Aorta (tissue), 5 donors: ENCODE data around the gene CD300H. TPM values are rescaled to one million over a fixed set of nuclear protein-coding genes. Genes with fewer than 3 reads are reported as not detected.
A peak's percentile ranks its signal among the peaks of the same experiment; 100 is the strongest.

Experiments
- ATAC-seq: fragments of 200-7000 bp; cut with Tn5 transposase; one replicate; pipeline ENCODE4 v1.9.1; 2022; ENCODE audit warnings: moderate library complexity; ENCODE audit not compliant: low FRiP score
- DNase-seq, 2 donors: peaks; one replicate each; pipeline ENCODE4 v3.0.0-alpha.2; 2020
- H3K27ac ChIP-seq, 2 donors: one replicate each; pipeline ENCODE4 v1.5.1; 2013; ENCODE audit warnings: low read length in 2 of 2, mild to moderate bottlenecking in 2 of 2, moderate library complexity in 2 of 2, control low read depth in 1 of 2, inconsistent platforms in 1 of 2, low read depth in 1 of 2
- H3K27me3 ChIP-seq, 2 donors: one replicate each; pipeline ENCODE4 v1.6.1; 2013; ENCODE audit warnings: control low read depth in 1 of 2, low read length in 1 of 2, mild to moderate bottlenecking in 1 of 2, moderate library complexity in 1 of 2; ENCODE audit not compliant: insufficient read depth in 2 of 2, control insufficient read depth in 1 of 2
- H3K36me3 ChIP-seq, 2 donors: one replicate each; pipeline ENCODE4 v1.6.1; 2013; ENCODE audit warnings: control low read depth in 1 of 2, low read length in 1 of 2, mild to moderate bottlenecking in 1 of 2; ENCODE audit not compliant: insufficient read depth in 2 of 2, control insufficient read depth in 1 of 2
- H3K4me1 ChIP-seq, 2 donors: one replicate each; pipeline ENCODE4 v1.6.1; 2013; ENCODE audit warnings: low read length in 2 of 2, control low read depth in 1 of 2, mild to moderate bottlenecking in 1 of 2, moderate library complexity in 1 of 2; ENCODE audit not compliant: insufficient read depth in 2 of 2, control insufficient read depth in 1 of 2
- H3K4me3 ChIP-seq, 2 donors: one replicate each; pipeline ENCODE4 v1.5.1; 2013; ENCODE audit warnings: low read length in 2 of 2, control low read depth in 1 of 2, mild to moderate bottlenecking in 1 of 2
- H3K9me3 ChIP-seq: one replicate; pipeline ENCODE4 v1.6.1; 2013; ENCODE audit warnings: mild to moderate bottlenecking, low read length; ENCODE audit not compliant: control insufficient read depth
- WGBS, 2 donors: extraction: QIAGEN DNeasy Blood & Tissue Kit; methylation state at CpG; one replicate each; pipeline ENCODE4 v1.1.7; 2013; 5-methylcytosine and 5-hydroxymethylcytosine counted together
- intact Hi-C, 2 donors: fragments of 100-400 bp; cut with DNase I; formaldehyde crosslinking; loops; one replicate each; pipeline versions ENCODE4 v1.14.2 to v1.15.0; 2022
- polyA plus RNA-seq, 2 donors: library from polyadenylated mRNA; stranded (reverse); fragments of 200-250 nt; gene quantifications; one replicate each; pipeline ENCODE4 v1.2.3, GENCODE V29; 2013
- total RNA-seq, 2 donors: library from RNA; stranded (reverse); fragmentation: NEBNext Ultra II Directional; extraction: Animal tissue kit (Norgen Biotek cat#: 25700); gene quantifications; one replicate each; pipeline ENCODE4 v1.2.1, GENCODE V29; 2021
- donor health status: healthy with polysubstance abuse.
- donor health status: Bipolar disorder and iron deficiency.
- donor health status: DM: no; HTN: no; CAD: no.
- donor health status: DM: no; HTN: no; CAD: no.
- donor health status: DM: yes; HTN: yes; CAD: no.

The CD300H gene
- total and polyA plus RNA-seq, 4 donors: not detected

GRCh38 chr17:74513987-74514631 lies 53.2 kb downstream of the CD300H start:
- 16 to 94% methylated on average over 3 of the region's 3 CpGs for WGBS, 2 donors
- intact Hi-C loops: no loop called here
- no peak for ATAC-seq

GRCh38 chr17:74512624-74513091 lies 54.7 kb downstream of the CD300H start:
- no peak overlapping the region for H3K4me3 ChIP-seq
- no peak overlapping the region for H3K27ac ChIP-seq
- no peak for ATAC-seq
- DNase-seq: peak in 1 of 2 donors; percentile 64
- no peaks in the 10 kb centered on the region for H3K9me3 ChIP-seq
- intact Hi-C loops: no loop called here
- 66 to 70% methylated on average over 7 of the region's 7 CpGs for WGBS, 2 donors
- no peaks in the 10 kb centered on the region for H3K27me3 ChIP-seq
- no peaks in the 10 kb centered on the region for H3K4me1 ChIP-seq
- H3K36me3 ChIP-seq: no peaks in the 10 kb centered on the region

More at GRCh38 chr17:74513987-74514631, 53.2 kb downstream of the CD300H start:
- H3K9me3 ChIP-seq: no peaks in the 10 kb centered on the region
- no peak for DNase-seq
- H3K27ac ChIP-seq: no peak overlapping the region
- no peaks in the 10 kb centered on the region for H3K4me1 ChIP-seq
- H3K27me3 ChIP-seq: no peaks in the 10 kb centered on the region
- no peaks in the 10 kb centered on the region for H3K36me3 ChIP-seq
- H3K4me3 ChIP-seq: no peak overlapping the region

GRCh38 chr17:74512036-74512435 lies 55.3 kb downstream of the CD300H start:
- Histone ChIP-seq H3K27ac (no peak overlapping the region), H3K9me3 (no peaks in the 10 kb centered on the region), H3K36me3 (no peaks in the 10 kb centered on the region), H3K27me3 (no peaks in the 10 kb centered on the region), H3K4me3 (no peak overlapping the region), H3K4me1 (no peaks in the 10 kb centered on the region)
- intact Hi-C loops: no loop called here
- ATAC-seq: no peak
- WGBS, 2 donors: 58 to 63% methylated on average over 2 of the region's 2 CpGs
- DNase-seq: peak in 1 of 2 donors; percentile 70

Other genes with a start within 250 kb of the CD300H start
- gene KIF19, start 241.3 kb downstream of the CD300H start, total RNA-seq: 1 to 10 TPM; 4.4 to 5.1 TPM
- not detected for gene KIF19, start 241.3 kb downstream of the CD300H start, polyA plus RNA-seq
- not detected for gene BTBD17, start 205.6 kb downstream of the CD300H start, total RNA-seq
- not detected for gene BTBD17, start 205.6 kb downstream of the CD300H start, polyA plus RNA-seq
- 1 to 10 TPM in 1 of 2 donors, not detected in 1; 2.1 TPM for gene GPR142, start 200.0 kb downstream of the CD300H start, total RNA-seq
- not detected for gene GPR142, start 200.0 kb downstream of the CD300H start, polyA plus RNA-seq
- gene GPRC5C, start 135.4 kb downstream of the CD300H start, total RNA-seq: 10 to 100 TPM; 43.6 to 51.7 TPM
- 10 to 100 TPM; 31.6 to 59.4 TPM for gene GPRC5C, start 135.4 kb downstream of the CD300H start, polyA plus RNA-seq
- gene CD300A, start 100.9 kb downstream of the CD300H start, total RNA-seq: 10 to 100 TPM; 10.3 to 10.4 TPM
- 1 to 10 TPM; 2.6 to 9.1 TPM for gene CD300A, start 100.9 kb downstream of the CD300H start, polyA plus RNA-seq
- gene CD300LB, start 36.0 kb downstream of the CD300H start, total RNA-seq: 1 to 10 TPM; 1.3 to 1.6 TPM
- gene CD300LB, start 36.0 kb downstream of the CD300H start, polyA plus RNA-seq: 1 to 10 TPM in 1 of 2 donors, not detected in 1; 1.1 TPM
- gene CD300C, start 21.4 kb downstream of the CD300H start, total RNA-seq: 1 to 10 TPM; 2.2 to 2.9 TPM
- gene CD300C, start 21.4 kb downstream of the CD300H start, polyA plus RNA-seq: under 1 TPM; 0.28 to 0.88 TPM
- not detected for gene CD300LD, start 24.8 kb upstream of the CD300H start, total RNA-seq
- gene CD300LD, start 24.8 kb upstream of the CD300H start, polyA plus RNA-seq: under 1 TPM in 1 of 2 donors, not detected in 1; 0.75 TPM
- gene CD300E, start 56.2 kb upstream of the CD300H start, total RNA-seq: 1 to 10 TPM; 2.8 to 4.3 TPM
- gene CD300E, start 56.2 kb upstream of the CD300H start, polyA plus RNA-seq: under 1 TPM in 1 of 2 donors, not detected in 1; 0.18 TPM
- 1 to 10 TPM; 1.6 to 2.2 TPM for gene CD300LF, start 145.4 kb upstream of the CD300H start, total RNA-seq
- 1 to 10 TPM in 1 of 2 donors, under 1 TPM in 1; 0.61 to 1.5 TPM for gene CD300LF, start 145.4 kb upstream of the CD300H start, polyA plus RNA-seq
- gene RAB37, start 169.7 kb upstream of the CD300H start, total RNA-seq: 1 to 10 TPM; 1.4 to 3.4 TPM
- 1 to 10 TPM; 1.5 to 2.4 TPM for gene RAB37, start 169.7 kb upstream of the CD300H start, polyA plus RNA-seq
- gene NHERF1, start 181.1 kb upstream of the CD300H start, total RNA-seq: 10 to 100 TPM; 17.6 to 21.1 TPM
- 10 to 100 TPM; 10.6 to 84.4 TPM for gene NHERF1, start 181.1 kb upstream of the CD300H start, polyA plus RNA-seq
- 10 to 100 TPM; 44.5 to 46.3 TPM for gene NAT9, start 208.8 kb upstream of the CD300H start, total RNA-seq
- gene NAT9, start 208.8 kb upstream of the CD300H start, polyA plus RNA-seq: 10 to 100 TPM; 12.1 to 59.9 TPM